NCI-H460 (cell line): ENCODE data around the gene CISD2. TPM values are rescaled to one million over a fixed set of nuclear protein-coding genes. Genes with fewer than 3 reads are reported as not detected.
"Not testable (repeated sequence)": the region's sequence is repeated elsewhere in the genome, so short reads cannot be mapped to it uniquely, and the experiment has no call there.

Experiments used
- DNase-seq: peaks from one replicate; pipeline ENCODE4 v3.0.0-alpha.2; 2016; ENCODE audit warnings: low read depth; ENCODE audit errors: extremely low read depth
- polyA plus RNA-seq: library from polyadenylated mRNA; depleted of rRNA; stranded (reverse); fragments of >200 nt; gene quantifications from 2 replicates; pipeline ENCODE4 v1.2.3, GENCODE V29; 2014; cell fraction: nucleus; rRNA removed
- total RNA-seq: library from RNA; depleted of rRNA; stranded (reverse); fragments of >200 nt; shearing (Covaris generic); gene quantifications from 2 replicates; pipeline ENCODE4 v1.2.3, GENCODE V29; 2014; rRNA removed

CISD2 gene
- total RNA-seq: 73.1 and 76.7 TPM in 2 replicates
- 52.4 and 59.4 TPM in 2 replicates for polyA plus RNA-seq

DNA sequence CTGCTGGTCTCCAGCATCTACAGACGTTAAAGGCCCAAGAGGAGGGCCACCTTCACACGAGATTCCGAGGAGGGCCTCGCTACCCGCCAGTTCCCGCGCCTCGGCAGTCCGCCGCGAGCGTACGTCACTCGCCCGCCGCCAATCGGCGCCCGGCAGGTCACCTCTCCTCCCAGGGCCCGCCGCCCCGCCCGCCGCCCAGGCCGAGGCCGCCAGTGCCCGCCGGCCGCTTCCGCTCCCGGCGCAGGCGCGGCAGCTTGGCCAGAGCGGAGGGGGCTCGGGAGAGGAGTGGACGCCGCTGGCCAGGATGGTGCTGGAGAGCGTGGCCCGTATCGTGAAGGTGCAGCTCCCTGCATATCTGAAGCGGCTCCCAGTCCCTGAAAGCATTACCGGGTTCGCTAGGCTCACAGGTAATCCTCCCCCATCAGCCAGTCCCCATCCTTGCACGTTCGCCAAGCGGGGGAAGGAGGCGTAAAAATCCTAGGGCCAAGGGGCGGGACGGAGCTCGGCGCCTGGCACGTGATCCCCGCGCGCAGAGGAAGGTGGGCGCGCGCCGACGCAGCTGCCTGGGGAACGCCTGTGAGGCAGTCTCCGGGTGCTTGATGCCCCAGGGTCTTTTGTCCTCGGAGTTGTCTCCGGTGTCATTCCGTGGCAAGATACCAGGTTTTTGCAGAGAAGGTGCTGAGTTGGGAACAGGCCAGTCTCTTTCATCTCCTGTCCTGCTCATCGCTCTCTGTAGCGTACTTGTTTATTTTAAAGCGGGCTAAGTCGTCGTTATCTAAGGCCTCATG, at the start of gene CISD2:
Gene CISD2 (plus strand): TSS at position 212 of the 788 bp plus-strand sequence. CDS start 93 bp downstream, at position 305.
- peak; percentile 82 for DNase-seq

GRCh38 chr4:102819100-102819499, 49.7 kb upstream of the CISD2 start:
- DNase-seq: not testable (repeated sequence)

DNA sequence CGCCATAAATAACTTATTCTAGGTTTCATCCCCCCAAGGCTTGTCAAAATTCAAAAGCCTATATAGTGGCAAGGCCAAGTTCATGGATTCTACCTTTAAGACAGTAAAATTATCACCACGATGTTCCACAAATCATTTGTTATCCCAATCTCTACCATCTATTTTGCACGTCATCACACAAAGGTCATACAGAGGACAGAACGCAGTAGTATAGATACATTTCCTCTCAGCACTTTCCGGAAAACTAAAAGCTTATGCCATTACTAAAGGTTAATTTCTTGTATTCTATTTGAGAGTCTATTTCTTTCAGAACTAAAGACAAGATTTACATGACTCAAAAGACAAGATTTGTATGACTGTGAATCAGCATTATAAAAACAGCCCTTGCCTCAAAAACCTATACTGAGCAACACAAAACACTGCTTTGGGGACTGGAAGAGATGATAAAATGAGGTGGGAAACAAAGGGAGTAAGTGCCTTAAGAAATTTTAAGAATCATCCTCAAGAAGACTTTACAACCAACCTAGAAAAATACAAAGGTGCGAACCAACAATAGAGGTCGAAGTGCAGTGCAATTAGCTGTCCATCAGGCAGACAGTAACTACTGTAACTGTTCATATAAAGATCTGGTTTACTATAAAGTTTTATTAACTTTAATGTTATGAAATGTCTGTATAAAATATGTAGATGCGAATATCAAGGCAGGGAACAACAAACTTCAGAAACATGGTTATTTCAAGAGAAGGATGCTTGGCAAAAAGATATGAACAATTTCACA, 49.0 kb upstream of the CISD2 start:
- DNase-seq: no peak

DNA sequence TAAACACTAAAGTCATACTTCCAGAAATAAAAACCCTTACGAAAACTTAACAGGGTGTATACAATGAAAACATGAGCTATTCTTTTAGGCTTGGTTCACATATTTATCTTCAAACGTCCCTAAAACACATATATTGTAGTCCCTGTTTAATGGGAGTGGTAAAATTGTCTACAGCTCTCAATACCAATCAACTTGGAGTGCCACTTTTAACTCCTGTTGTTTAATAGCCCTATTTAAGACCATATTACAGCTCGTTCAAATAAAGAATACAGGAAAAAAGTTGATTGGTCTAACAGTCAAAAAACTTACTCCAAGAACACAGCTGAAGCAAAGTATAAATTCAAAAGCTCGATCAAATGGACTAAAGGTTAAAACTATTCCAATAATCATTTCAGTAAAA, 45.3 kb upstream of the CISD2 start:
- DNase-seq: no peak

DNA sequence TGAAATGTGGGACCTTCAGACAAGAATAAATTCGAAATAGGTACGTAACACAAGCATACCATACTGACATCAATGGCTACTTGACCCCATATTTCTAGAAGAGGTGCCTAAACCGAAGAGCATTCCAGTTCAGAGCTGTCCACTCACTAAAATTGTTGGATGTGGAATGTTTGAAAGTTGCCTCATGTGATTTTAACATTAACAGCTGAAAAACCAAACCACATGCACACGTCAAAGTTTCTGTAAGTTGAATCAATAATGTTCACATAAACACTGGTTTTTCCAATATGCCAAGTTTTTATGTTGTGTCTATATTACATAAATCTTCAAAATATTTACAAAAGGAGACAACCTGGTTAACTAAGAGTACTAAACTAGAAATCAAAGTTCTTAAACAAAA, 44.9 kb upstream of the CISD2 start:
- no peak for DNase-seq

DNA sequence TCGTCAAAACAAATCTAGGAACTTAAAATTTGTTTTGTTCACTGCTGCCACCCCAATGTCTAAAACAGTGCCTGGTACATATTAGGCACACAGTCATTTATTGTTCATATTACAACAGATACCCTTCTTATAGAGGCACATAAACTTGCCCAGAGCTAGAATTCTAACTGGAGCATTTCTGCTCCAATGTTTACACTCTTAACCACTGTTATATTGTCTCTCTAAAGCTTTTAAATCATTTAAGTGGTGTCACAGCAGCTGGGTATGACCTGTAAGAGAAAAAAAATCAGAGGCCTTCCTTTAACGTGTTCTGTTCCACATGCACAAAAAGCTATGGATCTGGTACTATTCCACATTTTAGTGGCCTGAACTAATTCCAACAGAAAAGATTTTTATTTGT, 44.4 kb upstream of the CISD2 start:
- no peak for DNase-seq

DNA sequence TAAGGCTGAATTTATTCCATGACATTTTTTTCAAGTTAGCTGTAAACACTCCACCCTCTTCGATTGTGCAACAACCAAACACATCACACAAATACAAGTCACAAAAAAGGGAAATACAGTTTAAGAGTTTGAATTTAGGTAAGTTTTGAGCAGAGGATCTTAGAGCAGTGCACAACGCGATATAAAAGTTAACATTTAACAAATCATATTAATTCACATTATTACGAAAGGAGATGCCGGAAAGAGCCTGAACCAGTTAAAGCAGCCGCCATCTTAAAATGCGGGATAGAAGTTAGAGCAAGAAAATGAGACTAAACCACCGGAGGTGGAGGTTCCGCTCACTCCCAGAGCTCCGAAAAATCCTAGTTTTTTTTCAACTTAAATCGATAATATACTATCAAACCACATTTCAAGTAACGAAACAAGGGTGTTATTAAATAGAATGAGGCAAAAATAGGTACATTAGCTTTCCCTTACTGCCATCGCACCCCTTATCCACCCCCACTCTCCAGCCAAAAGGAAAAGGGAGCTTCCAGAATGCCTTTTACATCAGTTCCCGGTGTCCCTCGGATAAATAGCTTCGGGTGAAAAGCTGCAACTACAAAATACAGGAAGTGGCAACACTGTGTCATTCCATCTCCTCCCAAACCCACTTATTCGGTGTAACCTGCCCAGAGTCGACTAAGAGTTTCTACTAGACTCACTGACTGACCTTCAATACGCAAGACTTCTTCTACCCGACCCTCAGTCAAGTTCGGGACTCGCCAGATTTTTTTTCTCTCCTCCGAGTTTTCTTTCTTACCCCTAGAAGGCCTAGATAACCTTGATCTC, 43.3 kb upstream of the CISD2 start:
- DNase-seq: peak; percentile 35

DNA sequence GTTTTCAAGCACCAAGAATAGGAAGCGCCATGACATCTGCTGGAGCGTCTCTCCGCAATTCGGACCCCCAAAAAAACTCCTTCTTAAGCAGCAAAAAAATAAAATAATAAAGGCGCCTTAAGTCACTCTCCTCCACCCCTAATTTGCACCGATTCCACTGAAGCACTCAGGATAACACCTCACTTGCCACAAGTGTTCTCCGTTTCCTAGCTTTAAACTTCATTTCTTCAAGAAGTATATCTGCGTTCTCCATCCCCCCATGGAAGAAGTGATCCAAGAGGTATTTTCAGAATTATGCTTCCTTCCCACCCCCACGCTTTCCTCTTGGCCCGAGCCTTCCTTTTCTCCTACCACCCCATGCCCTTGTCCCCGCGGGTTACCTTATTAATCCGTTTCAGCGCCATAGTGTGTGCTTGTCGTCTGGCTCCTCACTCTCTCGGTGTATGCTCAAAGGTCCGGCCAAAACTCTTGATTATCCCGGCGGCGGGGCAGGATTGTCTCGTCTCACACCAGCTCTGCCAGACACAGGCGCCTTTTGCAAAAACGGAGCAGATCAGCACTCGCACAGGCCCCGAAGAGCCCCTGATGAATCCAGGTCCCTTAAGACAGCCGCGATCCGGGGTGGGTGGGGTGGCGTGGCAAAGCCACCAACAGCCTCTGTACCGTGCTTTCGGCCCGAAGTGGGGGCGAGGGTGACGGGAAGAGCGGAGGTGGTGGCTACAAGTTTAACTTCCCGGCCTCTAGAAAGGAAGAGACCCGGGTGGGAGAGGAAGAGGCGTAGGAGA, 42.5 kb upstream of the CISD2 start:
- no peak for DNase-seq

- DNase-seq: peak; percentile 84
These were observed 41.7 kb upstream of the CISD2 start, which contains the start of gene UBE2D3 for GRCh38 chr4:102826890-102827673. Gene UBE2D3 (minus strand): TSS chr4:102827551. CDS start chr4:102826508, 1,043 bp downstream.

- DNase-seq: peak; percentile 99
These were observed 40.9 kb upstream of the CISD2 start for GRCh38 chr4:102827674-102828496.

DNA sequence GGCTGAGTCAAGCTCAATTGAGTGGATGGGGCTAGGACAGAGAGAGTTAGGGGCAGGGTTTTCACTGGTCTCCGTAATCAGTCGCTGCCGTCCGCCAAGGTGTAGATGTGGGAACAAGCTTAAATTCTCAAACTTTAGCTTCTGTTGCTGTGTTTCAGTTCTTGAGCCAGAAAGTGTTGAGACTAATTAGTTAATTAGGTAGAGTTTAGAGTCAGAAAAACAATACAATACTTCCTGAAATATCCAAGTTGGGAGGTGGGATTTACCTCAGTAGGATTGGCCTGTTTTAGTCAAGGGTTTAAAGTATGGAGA, 40.3 kb upstream of the CISD2 start:
- DNase-seq: no peak

GRCh38 chr4:102829803-102830202, 39.0 kb upstream of the CISD2 start:
- no peak for DNase-seq

DNA sequence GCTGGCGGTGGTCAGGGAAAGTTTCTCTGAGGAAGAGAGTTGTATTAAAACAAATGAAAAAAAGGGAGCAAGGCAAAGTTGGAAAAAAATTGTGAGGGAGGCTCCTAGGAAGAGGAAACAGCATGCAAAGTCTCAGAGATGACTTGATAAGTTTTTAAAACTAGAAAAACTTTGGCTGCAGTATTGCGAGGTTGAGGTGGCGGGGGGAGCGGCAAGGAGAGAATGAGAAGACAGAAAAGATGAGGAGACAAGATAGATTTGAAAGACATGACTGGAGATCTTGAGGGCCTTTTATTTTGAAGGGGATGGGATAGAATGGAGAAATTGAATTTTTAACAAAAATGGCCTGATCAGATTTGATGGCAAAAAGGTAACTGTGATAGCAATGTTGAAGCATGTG, 36.7 kb upstream of the CISD2 start:
- DNase-seq: no peak

GRCh38 chr4:102832667-102833066, 36.1 kb upstream of the CISD2 start:
- DNase-seq: no peak

GRCh38 chr4:102836596-102836995, 32.2 kb upstream of the CISD2 start:
- no peak for DNase-seq

DNA sequence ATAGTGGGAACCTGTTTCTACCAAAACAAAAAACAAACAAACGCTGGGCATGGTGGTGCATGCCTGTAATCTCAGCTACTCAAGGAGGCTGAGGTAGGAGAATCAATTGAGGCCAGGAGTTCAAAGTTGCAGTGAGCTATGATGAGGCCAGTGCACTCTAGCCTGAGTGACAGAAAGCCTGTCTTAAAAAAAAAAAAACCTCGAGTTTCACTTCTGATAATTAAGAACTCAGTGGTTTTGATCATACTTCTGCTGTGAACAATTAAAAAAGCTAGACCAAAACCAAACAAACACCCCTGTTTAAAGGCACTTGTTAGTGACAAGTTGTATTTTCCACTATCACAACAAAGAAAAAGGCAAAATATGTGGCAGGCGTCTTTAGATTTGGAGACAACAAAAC, 26.4 kb upstream of the CISD2 start:
- DNase-seq: no peak

DNA sequence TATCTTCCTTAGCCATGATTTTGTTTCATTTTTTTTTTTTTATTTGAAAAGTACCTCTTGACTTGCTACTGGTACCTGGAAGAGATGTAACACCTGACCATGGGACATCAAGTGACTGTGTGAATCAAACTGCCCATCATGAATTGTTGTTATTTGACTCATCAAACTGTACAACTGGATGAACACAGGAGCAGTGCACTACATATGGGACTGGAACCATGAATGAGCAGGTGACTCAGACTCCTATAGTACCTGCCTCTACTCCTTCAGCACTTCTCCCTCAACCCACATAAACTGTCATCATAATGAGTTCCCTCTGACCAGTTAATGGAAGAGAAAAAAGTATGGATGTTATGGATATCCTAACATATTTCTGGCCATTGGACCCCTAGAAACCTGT, 25.5 kb upstream of the CISD2 start:
- DNase-seq: no peak

GRCh38 chr4:102843938-102844337, 24.9 kb upstream of the CISD2 start:
- no peak for DNase-seq

DNA sequence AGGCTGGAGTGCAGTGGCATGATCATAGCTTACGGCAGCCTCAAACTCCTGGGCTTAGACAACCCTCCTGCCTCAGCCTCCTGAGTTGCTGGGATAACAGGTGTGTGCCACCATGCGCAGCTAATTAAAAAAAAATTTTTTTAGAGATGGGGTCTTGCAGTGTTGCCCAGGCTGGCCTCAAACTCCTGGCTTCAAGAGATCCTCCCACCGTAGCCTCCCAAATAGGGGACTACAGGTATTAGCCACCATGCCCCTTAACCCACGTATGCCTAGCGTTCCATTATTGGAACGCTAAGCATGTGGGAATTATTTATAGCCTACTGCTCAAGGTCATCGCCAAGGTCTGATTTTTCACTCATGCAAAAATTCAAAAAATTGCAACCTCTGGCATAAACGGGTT, 21.1 kb upstream of the CISD2 start:
- no peak for DNase-seq
